MM.1S (cell line): Measurements from ENCODE around the gene PLCB4.

ENCODE experiments used
- DNase-seq: peaks from one replicate; pipeline ENCODE4 v3.0.0-alpha.2; 2015
- H2AFZ ChIP-seq: fragments of 300-600 bp; sonication (generic); 2 replicates; pipeline ENCODE4 v1.6.0; 2016; ENCODE audit warnings: antibody characterized with exemption, low read length
- H3F3A ChIP-seq: fragments of 300-600 bp; sonication (generic); 2 replicates; pipeline ENCODE4 v1.6.1; 2016; ENCODE audit warnings: mild to moderate bottlenecking, antibody characterized with exemption, low read length, moderate library complexity, mixed read lengths; ENCODE audit not compliant: insufficient read depth
- H3K27ac ChIP-seq: fragments of 300-600 bp; sonication (generic); 2 replicates; pipeline ENCODE4 v1.5.1; 2016; ENCODE audit warnings: mild to moderate bottlenecking, low read length
- H3K27me3 ChIP-seq: fragments of 300-600 bp; sonication (generic); replicated peaks from 2 replicates; pipeline ENCODE4 v1.6.0; 2016; ENCODE audit warnings: low read length; ENCODE audit not compliant: insufficient read depth
- H3K36me3 ChIP-seq: fragments of 300-600 bp; sonication (generic); replicated peaks from 2 replicates; pipeline ENCODE4 v1.6.1; 2016; ENCODE audit warnings: mild to moderate bottlenecking, low read length, mixed read lengths; ENCODE audit not compliant: insufficient read depth
- H3K4me1 ChIP-seq: fragments of 300-600 bp; sonication (generic); 2 replicates; pipeline ENCODE4 v1.6.1; 2016; ENCODE audit warnings: low read length, mixed read lengths
- H3K4me2 ChIP-seq: fragments of 300-600 bp; sonication (generic); 2 replicates; pipeline ENCODE4 v1.6.0; 2016; ENCODE audit warnings: low read depth, low read length
- H3K4me3 ChIP-seq: fragments of 300-600 bp; sonication (generic); 2 replicates; pipeline ENCODE4 v1.5.1; 2016; ENCODE audit warnings: low read length, mixed read lengths
- H3K79me2 ChIP-seq: fragments of 300-600 bp; sonication (generic); 2 replicates; pipeline ENCODE4 v1.6.1; 2016; ENCODE audit warnings: mixed run types, low read length, mixed read lengths
- H3K9ac ChIP-seq: fragments of 300-600 bp; sonication (generic); 2 replicates; pipeline ENCODE4 v1.6.1; 2016; ENCODE audit warnings: low read length, mixed read lengths
- H3K9me2 ChIP-seq: fragments of 300-600 bp; sonication (generic); replicated peaks from 2 replicates; pipeline ENCODE4 v1.6.1; 2016; ENCODE audit warnings: mild to moderate bottlenecking, low read length, mixed read lengths; ENCODE audit not compliant: insufficient read depth
- H3K9me3 ChIP-seq: fragments of 300-600 bp; sonication (generic); replicated peaks from 2 replicates; pipeline ENCODE4 v1.6.1; 2016; ENCODE audit warnings: mild to moderate bottlenecking, low read length, mixed read lengths; ENCODE audit not compliant: insufficient read depth
- H4K20me1 ChIP-seq: fragments of 300-600 bp; sonication (generic); 2 replicates; pipeline ENCODE4 v1.6.1; 2016; ENCODE audit warnings: mild to moderate bottlenecking, low read length, moderate library complexity, mixed read lengths; ENCODE audit not compliant: insufficient read depth
- CTCF ChIP-seq: fragments of 300-600 bp; sonication (generic); IDR thresholded peaks from 2 replicates; pipeline ENCODE4 v1.5.1; 2016; ENCODE audit warnings: antibody characterized with exemption, low read length, mixed read lengths
- EZH2 ChIP-seq: fragments of 300-600 bp; sonication (generic); optimal IDR thresholded peaks from 2 replicates; pipeline ENCODE3; 2017; ENCODE audit warnings: low read depth, mild to moderate bottlenecking, antibody characterized with exemption, low read length, mixed read lengths
- EZH2phosphoT487 ChIP-seq: fragments of 300-600 bp; sonication (generic); IDR thresholded peaks from 2 replicates; pipeline ENCODE4 v1.6.1; 2018; ENCODE audit warnings: antibody characterized with exemption, low read length

Gene PLCB4

GRCh38 chr20:9068233-9068801 is 570 bp upstream of the PLCB4 start:
- Histone ChIP-seq H3K9me2 (no peaks in the 10 kb centered on the region), H3K9me3 (no peaks in the 10 kb centered on the region), H4K20me1 (no peaks in the 10 kb centered on the region), H3K4me1 (no peaks in the 10 kb centered on the region), H3K27me3 (no peaks in the 10 kb centered on the region), H3F3A (no peaks in the 10 kb centered on the region), H3K4me3 (no peak overlapping the region), H3K27ac (no peak overlapping the region), H3K79me2 (no peaks in the 10 kb centered on the region), H3K4me2 (no peak overlapping the region), H3K36me3 (no peaks in the 10 kb centered on the region), H3K9ac (no peak overlapping the region), H2AFZ (no peak overlapping the region)
- no peak for TF ChIP-seq EZH2phosphoT487
- TF ChIP-seq EZH2, result no peak
- no peak for TF ChIP-seq CTCF
- DNase-seq, result no peak

GRCh38 chr20:9070304-9070703 is 1.4 kb downstream of the PLCB4 start:
- no peak for TF ChIP-seq EZH2phosphoT487
- TF ChIP-seq EZH2, result no peak
- no peak for TF ChIP-seq CTCF
- Histone ChIP-seq H3K4me2 (no peak overlapping the region), H3K4me1 (no peaks in the 10 kb centered on the region), H4K20me1 (no peaks in the 10 kb centered on the region), H3K9me3 (no peaks in the 10 kb centered on the region), H2AFZ (no peak overlapping the region), H3K27ac (no peak overlapping the region), H3K27me3 (no peaks in the 10 kb centered on the region), H3K9ac (no peak overlapping the region), H3K9me2 (no peaks in the 10 kb centered on the region), H3K4me3 (no peak overlapping the region), H3K36me3 (no peaks in the 10 kb centered on the region), H3K79me2 (no peaks in the 10 kb centered on the region), H3F3A (no peaks in the 10 kb centered on the region)
- no peak for DNase-seq

GRCh38 chr20:9071976-9072726 is 3.3 kb downstream of the PLCB4 start:
- no peak for DNase-seq
- no peak for TF ChIP-seq EZH2phosphoT487
- TF ChIP-seq CTCF, result no peak
- no peak for TF ChIP-seq EZH2
- no peaks in the 10 kb centered on the region for H3K79me2 ChIP-seq
- H3K9ac ChIP-seq, result no peak overlapping the region
- no peaks in the 10 kb centered on the region for H3K9me3 ChIP-seq
- H3K4me3 ChIP-seq, result no peak overlapping the region
- H2AFZ ChIP-seq, result no peak overlapping the region
- H3K27me3 ChIP-seq, result no peaks in the 10 kb centered on the region
- H3K4me2 ChIP-seq, result no peak overlapping the region
- H3K36me3 ChIP-seq, result no peaks in the 10 kb centered on the region
- no peaks in the 10 kb centered on the region for H3K4me1 ChIP-seq
- H4K20me1 ChIP-seq, result no peaks in the 10 kb centered on the region
- no peak overlapping the region for H3K27ac ChIP-seq
- H3K9me2 ChIP-seq, result no peaks in the 10 kb centered on the region
- no peaks in the 10 kb centered on the region for H3F3A ChIP-seq
